SK-N-SH (cell line): Measurements from ENCODE around the gene RAB15. TPM values are rescaled to one million over a fixed set of nuclear protein-coding genes. Genes with fewer than 3 reads are reported as not detected.

Source experiments
- CTCF ChIA-PET: fragments of 300-600, 350-600 bp; formaldehyde crosslinking; extraction: SDS; loops from one replicate; lab custom pipeline; 2021; lab: Yijun Ruan, JAX
- POLR2A ChIA-PET: fragments of 350-600 bp; sonication (Branson Sonifier 250); formaldehyde crosslinking; extraction: SDS; loops from one replicate; lab custom pipeline; 2020; ENCODE audit warnings: antibody characterized with exemption, inconsistent platforms; lab: Yijun Ruan, JAX
- DNase-seq: peaks from one replicate; pipeline ENCODE4 v3.0.0; 2012
- H2AFZ ChIP-seq: fragments of 200-600 bp; sonication (generic); 2 replicates; pipeline ENCODE4 v1.8.1; 2016; ENCODE audit warnings: antibody characterized with exemption, mild to moderate bottlenecking, low read depth
- H3F3A ChIP-seq: fragments of 200-600 bp; sonication (generic); replicated peaks from 2 replicates; pipeline ENCODE3; 2016; ENCODE audit warnings: antibody characterized with exemption, mild to moderate bottlenecking; ENCODE audit not compliant: insufficient read depth
- H3K27ac ChIP-seq, 2 experiments: fragments of 200-500 bp in 1 of 2; fragments of 200-600 bp in 1 of 2; sonication (Bioruptor generic) in 1 of 2; sonication (generic), shearing (Covaris generic) in 1 of 2; 2 replicates each; pipeline versions ENCODE4 v1.5.1 to v1.6.1; 2014 to 2016; ENCODE audit warnings: low read depth in 2 of 2, inconsistent platforms in 1 of 2, low read length in 1 of 2, mild to moderate bottlenecking in 1 of 2, mixed read lengths in 1 of 2
- H3K27me3 ChIP-seq: fragments of 200-600 bp; sonication (generic), shearing (Covaris generic); 2 replicates; pipeline ENCODE4 v1.6.1; 2016; ENCODE audit warnings: mixed run types; ENCODE audit not compliant: insufficient read depth
- H3K36me3 ChIP-seq, 2 experiments: fragments of 200-500 bp in 1 of 2; fragments of 200-600 bp in 1 of 2; sonication (Bioruptor generic) in 1 of 2; sonication (generic) in 1 of 2; replicated peaks in 1 of 2; 2 replicates each; pipeline versions ENCODE3 to v1.5.1; 2014 to 2016; ENCODE audit warnings: low read length in 1 of 2, mild to moderate bottlenecking in 1 of 2; ENCODE audit not compliant: insufficient read depth in 2 of 2, control insufficient read depth in 1 of 2
- H3K4me1 ChIP-seq, 2 experiments: fragments of 200-500 bp in 1 of 2; fragments of 200-600 bp in 1 of 2; sonication (Bioruptor generic) in 1 of 2; sonication (generic), shearing (Covaris generic) in 1 of 2; 2 replicates each; pipeline versions ENCODE4 v1.5.1 to v1.6.1; 2014 to 2016; ENCODE audit warnings: low read depth in 1 of 2, low read length in 1 of 2, mixed run types in 1 of 2; ENCODE audit not compliant: insufficient read depth in 2 of 2, control insufficient read depth in 1 of 2
- H3K4me2 ChIP-seq: fragments of 200-600 bp; sonication (generic), shearing (Covaris generic); 2 replicates; pipeline ENCODE4 v1.6.1; 2017; ENCODE audit warnings: mixed run types
- H3K4me3 ChIP-seq, 2 experiments: fragments of 200-500 bp in 1 of 2; fragments of 200-600 bp in 1 of 2; sonication (Bioruptor generic) in 1 of 2; sonication (generic), shearing (Covaris generic) in 1 of 2; 2 replicates each; pipeline versions ENCODE4 v1.5.1 to v1.8.1; 2014 to 2016; ENCODE audit warnings: low read depth in 2 of 2, inconsistent platforms in 1 of 2, low read length in 1 of 2, mild to moderate bottlenecking in 1 of 2, mixed read lengths in 1 of 2, moderate library complexity in 1 of 2
- H3K79me2 ChIP-seq: fragments of 200-600 bp; sonication (generic); 2 replicates; pipeline ENCODE4 v1.8.1; 2017; ENCODE audit warnings: mild to moderate bottlenecking; ENCODE audit not compliant: insufficient read depth
- H3K9ac ChIP-seq: fragments of 200-600 bp; sonication (generic); 2 replicates; pipeline ENCODE4 v1.6.1; 2017; ENCODE audit warnings: mixed run types
- H3K9me2 ChIP-seq: fragments of 200-600 bp; sonication (generic); 2 replicates; pipeline ENCODE4 v1.6.1; 2017; ENCODE audit warnings: mixed run types
- H3K9me3 ChIP-seq: fragments of 200-600 bp; sonication (generic); 2 replicates; pipeline ENCODE4 v1.6.1; 2017; ENCODE audit warnings: mixed run types, mild to moderate bottlenecking, moderate library complexity
- H4K20me1 ChIP-seq: fragments of 200-600 bp; sonication (generic); 2 replicates; pipeline ENCODE4 v1.6.1; 2017; ENCODE audit warnings: mild to moderate bottlenecking, mixed run types; ENCODE audit not compliant: insufficient read depth
- CHD2 ChIP-seq: fragments of 150-350 bp; IDR thresholded peaks from 2 replicates; pipeline ENCODE4 v1.6.1; 2018; ENCODE audit warnings: low read length; ENCODE audit not compliant: partially characterized antibody
- ELF1 ChIP-seq: IDR thresholded peaks from 2 replicates; pipeline ENCODE4 v1.4.0; 2012
- EZH2phosphoT487 ChIP-seq: fragments of 200-600 bp; sonication (generic); IDR thresholded peaks from 2 replicates; pipeline ENCODE4 v1.6.1; 2017; ENCODE audit warnings: low read depth, mixed run types, mild to moderate bottlenecking, antibody characterized with exemption, moderate library complexity, borderline replicate concordance
- FOXJ3 ChIP-seq: sonication (generic); formaldehyde crosslinking; IDR thresholded peaks from 2 replicates; pipeline ENCODE4 v1.5.1; 2020; ENCODE audit warnings: mild to moderate bottlenecking, missing genetic modification reagents
- FOXM1 ChIP-seq: IDR thresholded peaks from 2 replicates; pipeline ENCODE4 v1.4.0; 2012; ENCODE audit warnings: low read depth, mild to moderate bottlenecking
- GATA2 ChIP-seq: sonication (generic); formaldehyde crosslinking; IDR thresholded peaks from 2 replicates; pipeline ENCODE4 v1.5.0; 2020; ENCODE audit warnings: mild to moderate bottlenecking, missing genetic modification reagents
- IRF3 ChIP-seq: fragments of 150-350 bp; IDR thresholded peaks from 2 replicates; pipeline ENCODE4 v1.6.1; 2016; ENCODE audit warnings: mild to moderate bottlenecking, low read depth, low read length
- MEF2A ChIP-seq: IDR thresholded peaks from 2 replicates; pipeline ENCODE4 v1.4.0; 2012; ENCODE audit warnings: low read depth, borderline replicate concordance
- MXI1 ChIP-seq: IDR thresholded peaks from 2 replicates; pipeline ENCODE4 v1.6.1; 2012; ENCODE audit warnings: mild to moderate bottlenecking, low read depth, low read length, improper control_type of control experiment
- NFIC ChIP-seq: IDR thresholded peaks from 2 replicates; pipeline ENCODE4 v1.4.0; 2012; ENCODE audit warnings: borderline replicate concordance
- NRF1 ChIP-seq: IDR thresholded peaks from 2 replicates; pipeline ENCODE4 v1.6.1; 2012; ENCODE audit warnings: low read depth, mild to moderate bottlenecking, low read length
- RAD21 ChIP-seq: IDR thresholded peaks from 2 replicates; pipeline ENCODE4 v1.6.1; 2012; ENCODE audit warnings: mild to moderate bottlenecking, low read length
- RCOR1 ChIP-seq: fragments of 150-350 bp; IDR thresholded peaks from 2 replicates; pipeline ENCODE4 v1.6.1; 2017; ENCODE audit warnings: antibody characterized with exemption, low read length
- REST ChIP-seq: IDR thresholded peaks from 2 replicates; pipeline ENCODE4 v1.6.1; 2012; ENCODE audit warnings: mild to moderate bottlenecking, low read depth, low read length, moderate library complexity
- SIN3A ChIP-seq: IDR thresholded peaks from 2 replicates; pipeline ENCODE4 v1.6.1; 2012; ENCODE audit warnings: low read depth, mild to moderate bottlenecking, low read length, moderate library complexity, borderline replicate concordance
- TAF1 ChIP-seq: IDR thresholded peaks from 2 replicates; pipeline ENCODE4 v1.6.1; 2012; ENCODE audit warnings: low read depth, mild to moderate bottlenecking, low read length, moderate library complexity, borderline replicate concordance
- TEAD4 ChIP-seq: IDR thresholded peaks from 2 replicates; pipeline ENCODE4 v1.4.0; 2012; ENCODE audit warnings: mild to moderate bottlenecking, borderline replicate concordance; ENCODE audit not compliant: insufficient read depth
- WGBS: methylation state at CpG from one replicate; pipeline ENCODE4 v1.1.6; 2017; ENCODE audit warnings: low lambda C conversion rate; 5-methylcytosine and 5-hydroxymethylcytosine counted together
- polyA plus RNA-seq, 3 experiments: library from polyadenylated mRNA; depleted of rRNA; stranded (reverse); fragments of >200 nt; gene quantifications; 2 replicates each; pipeline ENCODE4 v1.2.3, GENCODE V29; 2012
- TF ChIP-seq, protein P1 (sequence below): IDR thresholded peaks from 2 replicates; pipeline ENCODE4 v1.4.0; 2012; ENCODE audit warnings: low read depth, borderline replicate concordance

The RAB15 gene
- polyA plus RNA-seq, 1 of the 3 experiments (the other 2 are of a cell fraction): 14.2 TPM

DNA sequence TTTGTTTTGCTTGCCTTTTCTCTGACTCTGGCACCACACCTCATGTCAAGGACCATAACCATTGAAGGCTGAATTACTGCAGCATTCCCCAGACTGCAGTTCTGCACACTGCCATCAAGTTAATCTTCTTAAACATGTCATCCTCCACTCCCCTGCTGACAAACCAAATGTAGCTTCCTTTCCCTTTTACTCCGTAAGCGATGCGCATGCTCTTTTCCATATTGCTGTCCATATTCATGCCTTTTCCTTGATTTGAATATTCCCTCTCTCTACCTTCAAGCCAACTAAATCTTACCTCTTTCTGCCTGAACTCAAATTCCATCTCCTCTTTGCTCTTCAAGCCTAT, 43.1 kb downstream of the RAB15 start:
- POLR2A ChIA-PET: no interaction called here
- TF ChIP-seq SIN3A: no peak
- TF ChIP-seq RCOR1: no peak
- no peak for TF ChIP-seq REST
- TF ChIP-seq IRF3: no peak
- no peak for TF ChIP-seq CHD2
- TF ChIP-seq GATA2 (CRISPR knock-in tag): no peak
- TF ChIP-seq RAD21: no peak
- Histone ChIP-seq H4K20me1 (no peaks in the 10 kb centered on the region), H3F3A (peaks cover 5% of the 10 kb centered on the region), H3K27me3 (no peaks in the 10 kb centered on the region), H2AFZ (no peak overlapping the region), H3K9ac (no peak overlapping the region), H3K4me1 (peaks cover 0 to 5% of the 10 kb centered on the region in 2 experiments; a peak in 3 of 4 replicates), H3K9me2 (no peaks in the 10 kb centered on the region), H3K79me2 (peaks cover 20% of the 10 kb centered on the region), H3K9me3 (no peaks in the 10 kb centered on the region), H3K4me3 (no peak overlapping the region), H3K27ac (no peak overlapping the region; a peak in 1 of 4 replicates), H3K36me3 (peaks cover 79 to 84% of the 10 kb centered on the region in 2 experiments), H3K4me2 (no peak overlapping the region)
- no peak for DNase-seq
- CTCF ChIA-PET: interaction anchor here (1.3 to 3.0 kb wide), 2 partner anchors 37 to 129 kb away, joined by 4 to 9 read pairs; no protein-coding TSS in a partner anchor
- 97% methylated on average over 3 of the region's 3 CpGs for WGBS

- CTCF ChIA-PET: interaction anchor here (1.3 to 3.0 kb wide), 2 partner anchors 37 to 129 kb away, joined by 4 to 9 read pairs; no protein-coding TSS in a partner anchor
- H3K4me1 ChIP-seq: peaks cover 0 to 5% of the 10 kb centered on the region in 2 experiments; a peak in 2 of 4 replicates
- H3K27ac ChIP-seq: no peak overlapping the region; a peak in 1 of 4 replicates
- H3K4me2 ChIP-seq: no peak overlapping the region
- H3K79me2 ChIP-seq: peaks cover 18% of the 10 kb centered on the region
- no peak overlapping the region for H3K9ac ChIP-seq
- H2AFZ ChIP-seq: no peak overlapping the region
- 96% methylated on average over 7 of the region's 7 CpGs for WGBS
- H3K9me3 ChIP-seq: no peaks in the 10 kb centered on the region
- H3K36me3 ChIP-seq: peaks cover 82% of the 10 kb centered on the region in 2 experiments
- H4K20me1 ChIP-seq: no peaks in the 10 kb centered on the region
- H3K4me3 ChIP-seq: no peak overlapping the region
- POLR2A ChIA-PET: no interaction called here
- peaks cover 5% of the 10 kb centered on the region for H3F3A ChIP-seq
- H3K27me3 ChIP-seq: no peaks in the 10 kb centered on the region
- no peaks in the 10 kb centered on the region for H3K9me2 ChIP-seq
- TF ChIP-seq, protein P1, sequence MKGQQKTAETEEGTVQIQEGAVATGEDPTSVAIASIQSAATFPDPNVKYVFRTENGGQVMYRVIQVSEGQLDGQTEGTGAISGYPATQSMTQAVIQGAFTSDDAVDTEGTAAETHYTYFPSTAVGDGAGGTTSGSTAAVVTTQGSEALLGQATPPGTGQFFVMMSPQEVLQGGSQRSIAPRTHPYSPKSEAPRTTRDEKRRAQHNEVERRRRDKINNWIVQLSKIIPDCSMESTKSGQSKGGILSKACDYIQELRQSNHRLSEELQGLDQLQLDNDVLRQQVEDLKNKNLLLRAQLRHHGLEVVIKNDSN: no peak
- TF ChIP-seq ELF1: no peak
- TF ChIP-seq TEAD4: no peak
- TF ChIP-seq CHD2: no peak
- no peak for TF ChIP-seq RAD21
- TF ChIP-seq FOXJ3 (CRISPR knock-in tag): no peak
- no peak for TF ChIP-seq GATA2 (CRISPR knock-in tag)
- no peak for TF ChIP-seq NFIC
- no peak for TF ChIP-seq EZH2phosphoT487
- TF ChIP-seq FOXM1: no peak
- no peak for TF ChIP-seq NRF1
- TF ChIP-seq TAF1: no peak
- no peak for TF ChIP-seq MEF2A
- no peak for TF ChIP-seq MXI1
- TF ChIP-seq IRF3: no peak
- no peak for DNase-seq
Measured at GRCh38 chr14:64928239-64929013, 43.7 kb downstream of the RAB15 start.
